H9 (cell line): Measurements from ENCODE around the gene TMEM95. TPM values are rescaled to one million over a fixed set of nuclear protein-coding genes. Genes with fewer than 3 reads are reported as not detected.
A peak's percentile ranks its signal among the peaks of the same experiment; 100 is the strongest.

ENCODE experiments used
- DNase-seq: peaks from one replicate; pipeline ENCODE4 v3.0.0-alpha.2; 2017
- H2AFZ ChIP-seq: one replicate; pipeline ENCODE4 v1.6.1; 2013; ENCODE audit warnings: mild to moderate bottlenecking, low read length, control low read depth, moderate library complexity
- H2AK5ac ChIP-seq: 2 replicates; pipeline ENCODE4 v1.6.1; 2013; ENCODE audit warnings: low read length, control low read depth, mixed read lengths; ENCODE audit not compliant: insufficient read length
- H2BK120ac ChIP-seq: one replicate; pipeline ENCODE4 v1.6.1; 2013; ENCODE audit warnings: low read depth, mild to moderate bottlenecking, low read length, control low read depth, inconsistent platforms; ENCODE audit not compliant: poor library complexity, severe bottlenecking
- H2BK12ac ChIP-seq: 2 replicates; pipeline ENCODE4 v1.6.1; 2013; ENCODE audit warnings: low read length, control low read depth, mixed read lengths, low read depth; ENCODE audit not compliant: insufficient read length
- H2BK15ac ChIP-seq: 2 replicates; pipeline ENCODE4 v1.6.1; 2013; ENCODE audit warnings: low read depth, low read length, control low read depth
- H2BK20ac ChIP-seq: one replicate; pipeline ENCODE4 v1.6.1; 2013; ENCODE audit warnings: low read depth, mild to moderate bottlenecking, low read length, control low read depth, inconsistent platforms; ENCODE audit not compliant: poor library complexity, severe bottlenecking
- H2BK5ac ChIP-seq: 2 replicates; pipeline ENCODE4 v1.6.1; 2013; ENCODE audit warnings: low read length, control low read depth, mixed read lengths; ENCODE audit not compliant: insufficient read length
- H3K14ac ChIP-seq: 2 replicates; pipeline ENCODE4 v1.6.1; 2013; ENCODE audit warnings: low read length, control low read depth; ENCODE audit not compliant: insufficient read depth
- H3K18ac ChIP-seq: 2 replicates; pipeline ENCODE4 v1.6.1; 2013; ENCODE audit warnings: low read depth, mild to moderate bottlenecking, mixed read lengths, low read length, control low read depth; ENCODE audit not compliant: insufficient read length
- H3K23ac ChIP-seq: 2 replicates; pipeline ENCODE4 v1.6.1; 2013; ENCODE audit warnings: low read length, control low read depth, mixed read lengths, low read depth; ENCODE audit not compliant: insufficient read length
- H3K23me2 ChIP-seq: 2 replicates; pipeline ENCODE4 v1.6.1; 2013; ENCODE audit warnings: low read depth, mild to moderate bottlenecking, mixed read lengths, low read length, control low read depth; ENCODE audit not compliant: insufficient read length, poor library complexity, severe bottlenecking
- H3K27ac ChIP-seq: 2 replicates; pipeline ENCODE4 v1.5.1; 2013; ENCODE audit warnings: low read length, control low read depth, mixed read lengths, low read depth; ENCODE audit not compliant: insufficient read length
- H3K27me3 ChIP-seq: 2 replicates; pipeline ENCODE4 v1.6.1; 2013; ENCODE audit warnings: low read length, control low read depth, inconsistent platforms; ENCODE audit not compliant: insufficient read depth
- H3K4ac ChIP-seq: 2 replicates; pipeline ENCODE4 v1.6.1; 2013; ENCODE audit warnings: low read depth, mild to moderate bottlenecking, control low read depth, inconsistent platforms, low read length, moderate library complexity
- H3K4me1 ChIP-seq: 2 replicates; pipeline ENCODE4 v1.6.1; 2013; ENCODE audit warnings: low read length, control low read depth, inconsistent platforms; ENCODE audit not compliant: insufficient read depth
- H3K4me2 ChIP-seq: 2 replicates; pipeline ENCODE4 v1.6.1; 2013; ENCODE audit warnings: low read length, control low read depth, mixed read lengths; ENCODE audit not compliant: insufficient read length, insufficient read depth
- H3K56ac ChIP-seq: 2 replicates; pipeline ENCODE4 v1.6.1; 2013; ENCODE audit warnings: low read depth, mild to moderate bottlenecking, mixed read lengths, low read length, control low read depth; ENCODE audit not compliant: insufficient read length
- H3K79me1 ChIP-seq: 2 replicates; pipeline ENCODE4 v1.6.1; 2013; ENCODE audit warnings: low read depth, mild to moderate bottlenecking, moderate library complexity, low read length, control low read depth, inconsistent platforms; ENCODE audit not compliant: insufficient read depth, poor library complexity, severe bottlenecking
- H3K79me2 ChIP-seq: 2 replicates; pipeline ENCODE4 v1.6.1; 2013; ENCODE audit warnings: low read length, control low read depth, inconsistent platforms; ENCODE audit not compliant: insufficient read depth
- H3K9ac ChIP-seq: 2 replicates; pipeline ENCODE4 v1.6.1; 2013; ENCODE audit warnings: low read length, control low read depth, mixed read lengths; ENCODE audit not compliant: insufficient read length; ENCODE audit errors: extremely low read depth
- H3K9me3 ChIP-seq: one replicate; pipeline ENCODE4 v1.6.1; 2013; ENCODE audit warnings: low read depth, low read length, inconsistent platforms; ENCODE audit not compliant: control insufficient read depth
- H3T11ph ChIP-seq: one replicate; pipeline ENCODE4 v1.6.1; 2013; ENCODE audit warnings: mild to moderate bottlenecking, low read length, control low read depth, inconsistent platforms
- H4K20me1 ChIP-seq: one replicate; pipeline ENCODE4 v1.6.1; 2013; ENCODE audit not compliant: control insufficient read depth, insufficient read length, insufficient read depth
- H4K5ac ChIP-seq: 2 replicates; pipeline ENCODE4 v1.6.1; 2013; ENCODE audit warnings: low read depth, mild to moderate bottlenecking, mixed read lengths, low read length, control low read depth; ENCODE audit not compliant: insufficient read length
- H4K8ac ChIP-seq: replicated peaks from 2 replicates; pipeline ENCODE4 v1.6.1; 2013; ENCODE audit warnings: low read length, control low read depth, mixed read lengths, low read depth; ENCODE audit not compliant: insufficient read length
- H4K91ac ChIP-seq: 2 replicates; pipeline ENCODE4 v1.6.1; 2013; ENCODE audit warnings: low read depth, mild to moderate bottlenecking, moderate library complexity, mixed read lengths, low read length, control low read depth; ENCODE audit not compliant: insufficient read length
- H3K27ac Mint-ChIP-seq, 3 experiments: 2 replicates in 2 of 3; 3 replicates in 1 of 3; pipeline ENCODE4 v1.8.0; 2020 to 2021; ENCODE audit warnings: mixed read lengths in 3 of 3, mild to moderate bottlenecking in 1 of 3, moderate library complexity in 1 of 3
- H3K27me3 Mint-ChIP-seq: 2 replicates; pipeline ENCODE4 v1.8.0; 2021; ENCODE audit warnings: low read depth, mild to moderate bottlenecking, moderate library complexity, mixed read lengths
- H3K36me3 Mint-ChIP-seq, 3 experiments: 2 replicates in 2 of 3; 3 replicates in 1 of 3; pipeline ENCODE4 v1.8.0; 2020 to 2021; ENCODE audit warnings: low read depth in 3 of 3, mixed read lengths in 3 of 3; ENCODE audit not compliant: insufficient read depth in 1 of 3
- H3K4me1 Mint-ChIP-seq, 2 experiments: 2 replicates each; pipeline ENCODE4 v1.8.0; 2020; ENCODE audit warnings: mixed read lengths in 2 of 2
- H3K4me3 Mint-ChIP-seq, 2 experiments: 2 replicates in 1 of 2; 3 replicates in 1 of 2; pipeline ENCODE4 v1.8.0; 2020 to 2021; ENCODE audit warnings: mild to moderate bottlenecking in 2 of 2, mixed read lengths in 2 of 2, moderate library complexity in 1 of 2
- H3K9me3 Mint-ChIP-seq, 2 experiments: 2 replicates in 1 of 2; 3 replicates in 1 of 2; pipeline ENCODE4 v1.8.0; 2020; ENCODE audit warnings: mild to moderate bottlenecking in 2 of 2, mixed read lengths in 2 of 2, moderate library complexity in 1 of 2
- WGBS: extraction: QIAGEN DNeasy Blood & Tissue Kit; methylation state at CpG from one replicate; pipeline ENCODE4 v1.1.7; 2013; ENCODE audit warnings: missing lambda C conversion rate, low lambda C conversion rate, mixed read lengths; ENCODE audit not compliant: insufficient read length; ENCODE audit errors: extremely low coverage; 5-methylcytosine and 5-hydroxymethylcytosine counted together
- total RNA-seq: library from RNA; stranded (reverse); gene quantifications from 2 replicates; pipeline ENCODE4 v1.2.1, GENCODE V29; 2021
- TF ChIP-seq, protein P1 (sequence below): fragments of 200-600 bp; sonication (generic); conservative IDR thresholded peaks from 3 replicates; pipeline ENCODE4 v1.8.0; 2021; ENCODE audit warnings: antibody characterized with exemption, mild to moderate bottlenecking

TMEM95 gene
- total RNA-seq, 1 experiment from 2014 or later = not detected

DNA sequence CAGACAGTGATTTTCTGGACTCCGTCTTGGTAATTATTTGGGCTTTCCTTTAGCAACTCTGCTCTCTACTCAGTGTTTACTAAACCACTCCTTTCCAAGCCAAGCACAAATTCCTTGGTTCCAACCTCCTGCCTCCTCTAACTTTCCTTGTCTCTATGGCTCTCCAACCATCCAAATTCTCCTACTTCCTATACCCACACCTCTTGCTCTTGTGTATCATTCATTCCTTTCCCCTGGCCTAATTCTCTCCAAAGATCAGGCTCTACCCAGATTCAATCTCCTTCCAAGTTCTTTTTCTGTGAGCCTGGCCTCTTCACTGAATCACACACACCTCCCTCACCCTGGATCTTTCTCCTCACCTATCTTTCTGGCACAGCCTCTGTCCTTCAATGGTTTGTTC is 26.9 kb upstream of the TMEM95 start:
- Histone ChIP-seq H2BK15ac (no peak overlapping the region), H2BK5ac (no peak overlapping the region), H3K23me2 (peaks cover 14% of the 10 kb centered on the region), H3K79me1 (no peaks in the 10 kb centered on the region), H4K20me1 (no peaks in the 10 kb centered on the region), H2BK120ac (no peak overlapping the region), H3K56ac (no peak overlapping the region), H3K4me2 (peak overlapping the region; percentile 93), H3K4ac (no peak overlapping the region), H4K5ac (no peak overlapping the region), H3K23ac (no peak overlapping the region), H3K27ac (no peak overlapping the region), H2BK20ac (no peak overlapping the region), H3K79me2 (peaks cover 2% of the 10 kb centered on the region; the same call in 1 of the 2 replicates), H3T11ph (no peak overlapping the region), H2AFZ (no peak overlapping the region), H3K9me3 (no peaks in the 10 kb centered on the region), H2BK12ac (no peak overlapping the region), H4K91ac (no peak overlapping the region), H3K14ac (no peak overlapping the region), H3K27me3 (no peaks in the 10 kb centered on the region), H3K9ac (peak overlapping the region; percentile 7), H3K4me1 (no peaks in the 10 kb centered on the region), H3K18ac (no peak overlapping the region), H2AK5ac (no peak overlapping the region), H4K8ac (no peak overlapping the region)
- WGBS = no CpG with 5 or more reads among the region's 1 CpG
- Mint-ChIP-seq H3K4me3 (peak overlapping the region; percentile 88 to 97), H3K27ac (peak overlapping the region in 1 of 3 experiments; percentile 2; a peak in 1 of 7 replicates), H3K27me3 (no peaks in the 10 kb centered on the region), H3K36me3 (peaks cover 13 to 35% (median 35%) of the 10 kb centered on the region in 3 experiments; a peak in 6 of 7 replicates), H3K4me1 (peaks cover 22 to 23% of the 10 kb centered on the region in 2 experiments), H3K9me3 (no peaks in the 10 kb centered on the region)
- TF ChIP-seq, protein P1, sequence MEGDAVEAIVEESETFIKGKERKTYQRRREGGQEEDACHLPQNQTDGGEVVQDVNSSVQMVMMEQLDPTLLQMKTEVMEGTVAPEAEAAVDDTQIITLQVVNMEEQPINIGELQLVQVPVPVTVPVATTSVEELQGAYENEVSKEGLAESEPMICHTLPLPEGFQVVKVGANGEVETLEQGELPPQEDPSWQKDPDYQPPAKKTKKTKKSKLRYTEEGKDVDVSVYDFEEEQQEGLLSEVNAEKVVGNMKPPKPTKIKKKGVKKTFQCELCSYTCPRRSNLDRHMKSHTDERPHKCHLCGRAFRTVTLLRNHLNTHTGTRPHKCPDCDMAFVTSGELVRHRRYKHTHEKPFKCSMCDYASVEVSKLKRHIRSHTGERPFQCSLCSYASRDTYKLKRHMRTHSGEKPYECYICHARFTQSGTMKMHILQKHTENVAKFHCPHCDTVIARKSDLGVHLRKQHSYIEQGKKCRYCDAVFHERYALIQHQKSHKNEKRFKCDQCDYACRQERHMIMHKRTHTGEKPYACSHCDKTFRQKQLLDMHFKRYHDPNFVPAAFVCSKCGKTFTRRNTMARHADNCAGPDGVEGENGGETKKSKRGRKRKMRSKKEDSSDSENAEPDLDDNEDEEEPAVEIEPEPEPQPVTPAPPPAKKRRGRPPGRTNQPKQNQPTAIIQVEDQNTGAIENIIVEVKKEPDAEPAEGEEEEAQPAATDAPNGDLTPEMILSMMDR = no peak
- no peak for DNase-seq
